HUES6 (cell line): Measurements from ENCODE around the gene PHLDA3.

ENCODE experiments used
- H3K27ac ChIP-seq: 2 replicates; pipeline ENCODE4 v1.7.0; 2013; ENCODE audit warnings: low read depth, mild to moderate bottlenecking, low read length, inconsistent platforms
- H3K27me3 ChIP-seq: 2 replicates; pipeline ENCODE4 v1.6.1; 2013; ENCODE audit warnings: low read length; ENCODE audit not compliant: control insufficient read depth, insufficient read depth
- H3K36me3 ChIP-seq: 2 replicates; pipeline ENCODE4 v1.6.1; 2013; ENCODE audit warnings: low read length; ENCODE audit not compliant: control insufficient read depth, insufficient read depth
- H3K4me1 ChIP-seq: 2 replicates; pipeline ENCODE4 v1.6.1; 2013; ENCODE audit warnings: low read length; ENCODE audit not compliant: control insufficient read depth, insufficient read depth
- H3K4me3 ChIP-seq: 2 replicates; pipeline ENCODE4 v1.5.1; 2013; ENCODE audit warnings: low read depth, low read length
- H3K9ac ChIP-seq: one replicate; pipeline ENCODE4 v1.6.1; 2013; ENCODE audit warnings: mild to moderate bottlenecking, low read length
- H3K9me3 ChIP-seq: 2 replicates; pipeline ENCODE4 v1.6.1; 2013; ENCODE audit warnings: low read depth, low read length; ENCODE audit not compliant: control insufficient read depth, insufficient read depth

PHLDA3 gene

DNA sequence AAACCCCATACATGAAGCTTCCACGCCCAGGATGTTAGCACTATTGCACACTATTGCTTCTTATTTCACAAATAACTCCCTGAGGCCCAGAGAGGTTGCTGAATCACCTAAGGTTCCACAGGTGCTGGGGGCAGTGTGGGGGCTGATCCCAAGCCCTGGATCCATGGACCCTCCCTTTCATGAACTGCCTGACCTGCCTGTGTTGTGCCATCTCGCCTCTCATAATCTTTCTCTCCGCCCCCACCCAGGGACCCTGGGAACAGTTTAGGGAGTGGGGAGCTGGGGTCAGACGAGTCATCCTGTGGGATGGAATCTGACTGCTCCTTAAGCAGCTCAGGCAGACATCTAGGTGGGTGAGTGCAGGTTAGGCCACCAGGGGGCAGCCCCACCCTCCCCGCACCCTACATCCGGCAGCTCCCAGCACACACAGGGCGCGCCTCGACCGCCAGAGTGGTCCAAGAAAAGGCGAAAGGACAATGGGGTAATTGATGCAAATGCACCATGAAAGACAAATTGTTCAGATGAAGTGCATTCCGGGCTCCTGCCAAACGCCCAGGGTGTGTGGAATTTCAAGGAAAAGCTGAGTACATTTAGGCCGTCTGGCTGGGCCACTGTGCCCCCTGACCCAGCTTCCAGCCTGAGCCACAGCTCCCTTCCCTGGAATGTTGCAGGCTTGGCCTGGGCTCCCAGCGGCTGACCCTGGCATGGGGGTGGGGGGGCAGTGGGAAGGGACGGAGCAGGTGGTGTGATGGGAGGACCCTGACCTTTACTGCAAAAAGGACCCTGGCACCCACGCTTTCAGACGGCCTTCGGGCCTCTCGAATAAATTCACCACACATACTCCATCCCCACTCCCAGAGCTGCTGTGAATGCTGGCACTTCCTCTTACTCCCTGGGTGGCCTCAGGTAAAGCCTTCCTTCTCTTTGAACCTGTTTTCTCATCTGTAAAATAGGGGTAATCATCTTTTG lies 20.8 kb downstream of the PHLDA3 start:
- no peaks in the 10 kb centered on the region for H3K36me3 ChIP-seq
- no peaks in the 10 kb centered on the region for H3K27me3 ChIP-seq
- H3K27ac ChIP-seq, result no peak overlapping the region
- no peak overlapping the region for H3K9ac ChIP-seq
- no peaks in the 10 kb centered on the region for H3K9me3 ChIP-seq
- peaks cover 35% of the 10 kb centered on the region for H3K4me1 ChIP-seq
- 0 out of 2 replicates have a peak overlapping the region, but pooled peaks have one; percentile 21 for H3K4me3 ChIP-seq

DNA sequence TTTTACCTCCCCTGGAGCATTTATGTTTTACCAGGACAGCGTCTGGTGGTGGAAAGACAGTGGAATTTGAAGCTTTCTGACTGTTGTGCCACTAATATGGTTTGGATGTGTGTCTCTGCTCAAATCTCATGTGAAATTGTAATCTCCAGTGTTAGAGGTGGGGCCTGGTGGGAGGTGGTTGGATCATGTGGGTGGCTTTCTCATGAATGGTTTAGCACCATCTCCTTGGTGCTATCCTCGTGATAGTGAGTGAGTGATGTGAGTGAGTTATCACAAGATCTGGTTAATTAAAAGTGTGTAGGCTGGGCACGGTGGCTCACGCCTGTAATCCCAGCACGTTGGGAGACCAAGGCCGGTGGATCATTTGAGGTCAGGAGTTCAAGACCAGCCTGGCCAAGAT lies 23.7 kb downstream of the PHLDA3 start:
- no peak overlapping the region for H3K9ac ChIP-seq
- peaks cover 25% of the 10 kb centered on the region for H3K4me1 ChIP-seq
- no peaks in the 10 kb centered on the region for H3K36me3 ChIP-seq
- no peaks in the 10 kb centered on the region for H3K27me3 ChIP-seq
- H3K9me3 ChIP-seq, result no peaks in the 10 kb centered on the region
- no peak overlapping the region for H3K4me3 ChIP-seq
- no peak overlapping the region for H3K27ac ChIP-seq

DNA sequence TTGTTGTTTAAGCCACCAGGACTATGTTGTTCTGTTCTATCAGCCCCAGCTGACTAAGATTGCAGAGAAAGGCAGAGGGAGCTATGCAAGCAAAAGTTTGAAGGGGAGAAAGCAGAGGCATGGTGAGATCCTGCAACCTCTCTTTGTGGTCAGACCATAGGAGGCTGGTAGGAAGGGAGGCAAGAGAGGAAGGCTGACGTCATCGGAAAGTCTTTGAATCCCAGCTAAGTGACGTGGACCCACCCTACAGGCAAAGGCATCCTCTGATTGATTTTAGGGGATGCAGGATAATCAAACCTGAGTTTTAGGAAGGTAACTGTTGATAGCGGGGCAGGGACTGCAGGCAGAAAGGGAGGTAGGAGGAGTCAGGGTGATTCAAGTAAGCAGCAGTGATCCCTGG lies 24.2 kb downstream of the PHLDA3 start:
- H3K4me3 ChIP-seq, result no peak overlapping the region
- H3K27ac ChIP-seq, result no peak overlapping the region
- H3K36me3 ChIP-seq, result no peaks in the 10 kb centered on the region
- H3K9me3 ChIP-seq, result no peaks in the 10 kb centered on the region
- H3K27me3 ChIP-seq, result no peaks in the 10 kb centered on the region
- H3K9ac ChIP-seq, result no peak overlapping the region
- H3K4me1 ChIP-seq, result peaks cover 20% of the 10 kb centered on the region

DNA sequence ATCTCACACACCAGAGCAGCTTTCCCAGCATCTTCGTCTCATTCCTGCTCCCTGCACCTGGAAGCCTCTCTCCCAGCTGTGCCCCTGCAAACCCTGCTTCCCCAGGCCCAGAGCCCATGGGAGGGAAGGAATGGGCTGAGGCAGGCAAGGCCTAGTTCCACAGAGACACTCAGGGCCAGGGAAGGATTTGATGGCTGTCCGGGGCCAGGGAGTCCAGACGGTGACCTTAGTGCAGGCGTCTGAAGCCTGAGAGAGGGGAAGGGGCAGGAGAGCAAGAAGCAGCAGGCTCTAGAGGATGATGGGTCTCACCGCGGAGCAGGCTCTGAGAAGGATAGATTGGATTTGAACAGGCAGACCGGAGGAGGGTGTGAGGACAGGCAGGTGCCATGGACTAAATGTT lies 25.2 kb downstream of the PHLDA3 start:
- Histone ChIP-seq H3K9ac (no peak overlapping the region), H3K9me3 (no peaks in the 10 kb centered on the region), H3K4me1 (peaks cover 12% of the 10 kb centered on the region), H3K27me3 (no peaks in the 10 kb centered on the region), H3K27ac (no peak overlapping the region), H3K4me3 (no peak overlapping the region), H3K36me3 (no peaks in the 10 kb centered on the region)

DNA sequence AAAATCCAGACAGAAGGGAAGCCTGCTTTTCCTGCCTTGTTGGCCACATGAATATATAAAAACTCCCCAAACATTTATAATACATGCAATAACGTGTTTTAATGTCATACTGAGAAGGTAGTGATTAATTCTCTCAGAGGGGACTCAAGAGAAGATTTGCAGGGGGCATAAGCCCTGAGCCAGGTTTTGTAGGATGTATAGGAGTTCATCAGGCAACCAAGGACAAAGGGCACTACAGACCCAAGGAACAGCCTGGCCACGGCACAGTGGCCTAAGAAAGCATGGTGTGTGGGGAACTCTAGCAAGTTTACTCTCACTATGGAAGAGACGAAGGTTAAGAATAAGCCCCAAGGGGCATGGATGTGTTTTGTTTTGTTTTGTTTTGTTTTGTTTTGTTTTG lies 32.0 kb downstream of the PHLDA3 start:
- no peaks in the 10 kb centered on the region for H3K36me3 ChIP-seq
- no peak overlapping the region for H3K9ac ChIP-seq
- H3K27me3 ChIP-seq, result no peaks in the 10 kb centered on the region
- H3K27ac ChIP-seq, result no peak overlapping the region
- no peak overlapping the region for H3K4me3 ChIP-seq
- no peaks in the 10 kb centered on the region for H3K9me3 ChIP-seq
- H3K4me1 ChIP-seq, result no peaks in the 10 kb centered on the region

DNA sequence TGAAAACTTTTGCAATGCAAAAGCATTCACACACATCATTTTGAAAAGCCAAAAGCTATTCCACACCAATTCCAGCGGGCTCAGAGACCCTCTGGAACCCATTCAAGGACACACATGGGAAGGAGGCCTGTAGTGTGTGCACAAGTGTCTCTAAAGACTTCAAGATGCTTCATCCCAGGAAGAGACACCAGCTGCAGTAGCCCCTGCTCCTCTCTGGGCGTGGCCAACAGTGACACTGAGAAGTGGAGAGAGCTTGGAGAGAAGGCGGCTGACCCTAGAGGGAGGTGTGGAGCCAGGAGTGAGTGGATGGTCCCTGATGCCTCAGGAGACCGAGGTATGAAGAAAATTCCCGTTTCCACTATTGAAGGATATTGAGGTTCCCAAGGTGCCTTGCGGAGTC lies 32.6 kb downstream of the PHLDA3 start:
- Histone ChIP-seq H3K27me3 (no peaks in the 10 kb centered on the region), H3K9me3 (no peaks in the 10 kb centered on the region), H3K27ac (no peak overlapping the region), H3K9ac (no peak overlapping the region), H3K4me1 (no peaks in the 10 kb centered on the region), H3K36me3 (no peaks in the 10 kb centered on the region), H3K4me3 (no peak overlapping the region)

DNA sequence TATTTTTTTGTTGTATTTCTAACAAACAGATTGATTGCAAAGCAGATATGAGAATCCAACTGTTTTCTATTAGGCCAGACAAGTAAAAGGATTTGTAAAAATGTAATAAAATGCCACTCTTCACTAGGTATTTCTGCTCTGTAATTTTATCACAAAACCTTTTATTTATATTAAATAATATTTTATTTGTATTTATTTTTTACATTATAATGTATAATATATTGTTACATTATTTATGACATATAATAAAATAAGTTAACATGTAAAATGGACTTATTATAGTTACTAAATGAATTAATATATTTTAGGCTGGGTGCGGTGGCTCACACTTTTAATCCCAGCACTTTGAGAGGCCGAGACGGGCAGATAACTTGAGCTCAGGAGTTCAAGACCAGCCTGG lies 34.7 kb downstream of the PHLDA3 start:
- Histone ChIP-seq H3K27ac (no peak overlapping the region), H3K4me1 (no peaks in the 10 kb centered on the region), H3K36me3 (no peaks in the 10 kb centered on the region), H3K9me3 (no peaks in the 10 kb centered on the region), H3K27me3 (no peaks in the 10 kb centered on the region), H3K9ac (no peak overlapping the region), H3K4me3 (no peak overlapping the region)

DNA sequence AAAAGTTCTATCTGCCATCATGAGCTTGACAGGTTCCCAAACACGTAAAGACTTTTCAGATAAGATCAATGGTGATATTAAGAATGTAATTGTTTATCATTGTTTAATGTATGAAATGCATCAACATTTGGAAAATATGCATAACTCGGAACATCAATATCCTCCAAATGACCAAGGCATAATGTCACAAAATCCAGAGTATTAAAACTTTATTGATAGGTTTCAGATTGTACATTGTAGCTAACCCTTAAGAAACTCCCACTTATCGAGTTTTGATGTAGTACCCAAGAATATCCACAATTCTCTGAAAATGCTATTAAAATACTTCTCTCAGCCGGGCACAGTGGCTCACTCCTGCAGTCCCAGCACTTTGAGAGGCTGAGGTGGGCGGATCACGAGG lies 35.4 kb downstream of the PHLDA3 start:
- no peak overlapping the region for H3K9ac ChIP-seq
- H3K4me3 ChIP-seq, result no peak overlapping the region
- H3K4me1 ChIP-seq, result no peaks in the 10 kb centered on the region
- no peaks in the 10 kb centered on the region for H3K36me3 ChIP-seq
- H3K27ac ChIP-seq, result no peak overlapping the region
- no peaks in the 10 kb centered on the region for H3K9me3 ChIP-seq
- H3K27me3 ChIP-seq, result no peaks in the 10 kb centered on the region

DNA sequence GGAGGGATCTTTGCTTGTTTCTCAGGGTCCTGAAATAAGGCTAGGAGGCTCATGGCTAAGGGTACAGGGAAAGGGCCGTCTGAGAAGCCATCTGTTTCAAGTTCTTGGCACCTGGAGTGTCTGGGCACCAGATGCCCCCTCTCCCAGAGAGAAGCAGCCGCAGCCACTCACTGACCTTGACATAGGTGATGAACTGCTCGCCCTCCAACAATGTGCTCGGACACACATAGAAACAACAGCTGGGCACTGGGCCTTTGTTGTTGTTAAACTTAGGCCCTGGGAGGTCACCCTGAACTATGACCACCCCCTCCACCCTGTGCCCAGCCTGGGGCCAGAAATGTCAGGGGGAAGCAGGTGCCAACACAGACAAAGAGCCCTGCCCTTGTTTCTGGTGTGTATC lies 38.2 kb downstream of the PHLDA3 start:
- Histone ChIP-seq H3K9ac (no peak overlapping the region), H3K27me3 (no peaks in the 10 kb centered on the region), H3K9me3 (no peaks in the 10 kb centered on the region), H3K4me3 (no peak overlapping the region), H3K4me1 (peaks cover 3% of the 10 kb centered on the region; the same call in 1 of the 2 replicates), H3K36me3 (no peaks in the 10 kb centered on the region), H3K27ac (no peak overlapping the region)

DNA sequence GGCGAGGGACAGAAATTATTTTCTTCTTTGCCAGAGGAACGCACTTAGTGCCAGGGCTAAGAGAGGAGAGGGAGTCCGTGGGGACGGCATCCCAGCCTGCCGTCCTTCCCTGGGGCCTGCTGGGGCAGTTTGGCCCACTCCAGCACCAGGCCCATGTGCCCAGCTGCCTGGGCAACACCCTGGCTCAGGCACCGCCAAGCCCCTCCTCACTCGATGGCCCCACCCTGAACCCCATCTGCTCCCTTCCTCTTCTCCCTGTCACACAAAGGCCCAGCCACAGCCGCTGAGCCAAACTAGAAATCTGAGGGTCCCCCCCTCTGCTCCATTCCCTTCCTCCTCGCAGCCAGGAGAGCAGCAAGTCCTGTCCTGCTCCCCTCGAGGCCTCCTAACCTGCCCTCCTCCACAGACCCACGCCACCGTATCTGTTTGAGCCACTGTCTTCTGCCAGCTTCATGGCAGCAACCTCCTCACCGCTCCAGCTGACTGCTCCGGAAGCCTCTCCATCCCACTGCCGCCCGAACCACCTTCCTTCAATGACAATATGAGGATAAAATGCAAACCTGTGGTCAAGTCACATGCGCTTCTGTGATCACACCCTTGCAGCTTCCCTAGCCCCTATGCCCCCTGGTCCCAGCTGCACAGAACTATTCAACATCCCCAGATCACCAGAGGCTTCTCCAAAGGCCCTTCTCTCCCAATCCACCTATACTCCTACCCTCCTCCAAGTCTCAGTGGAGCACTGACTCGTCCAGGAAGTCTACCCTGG lies 39.1 kb downstream of the PHLDA3 start:
- no peak overlapping the region for H3K27ac ChIP-seq
- peaks cover 3% of the 10 kb centered on the region; the same call in 1 of the 2 replicates for H3K4me1 ChIP-seq
- H3K36me3 ChIP-seq, result no peaks in the 10 kb centered on the region
- H3K9ac ChIP-seq, result no peak overlapping the region
- no peak overlapping the region for H3K4me3 ChIP-seq
- H3K9me3 ChIP-seq, result no peaks in the 10 kb centered on the region
- no peaks in the 10 kb centered on the region for H3K27me3 ChIP-seq

DNA sequence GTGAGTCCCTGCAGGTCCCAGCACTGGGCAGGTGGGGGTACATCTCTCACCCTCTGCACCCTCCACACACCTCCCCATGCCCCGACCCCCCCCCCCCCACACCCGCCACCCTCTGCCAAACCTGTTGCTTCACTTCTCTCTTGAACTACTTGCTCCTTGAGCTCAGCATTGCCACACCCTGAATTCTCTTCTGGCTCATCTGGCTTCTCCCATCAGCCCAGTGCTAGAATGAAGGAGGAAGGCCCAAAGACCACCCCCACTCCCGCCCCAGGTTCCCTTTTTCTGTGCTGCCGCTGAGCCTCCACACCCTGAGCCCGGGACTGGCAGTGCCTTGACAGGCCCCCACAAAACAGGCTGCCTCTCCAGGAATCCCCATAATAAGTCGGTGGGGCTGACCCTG lies 41.0 kb downstream of the PHLDA3 start:
- Histone ChIP-seq H3K4me1 (peaks cover 3% of the 10 kb centered on the region; the same call in 1 of the 2 replicates), H3K4me3 (no peak overlapping the region), H3K9ac (no peak overlapping the region), H3K36me3 (no peaks in the 10 kb centered on the region), H3K27me3 (no peaks in the 10 kb centered on the region), H3K9me3 (no peaks in the 10 kb centered on the region; the same call in 1 of the 2 replicates), H3K27ac (no peak overlapping the region)
